ENCODE results near the gene ADAMTS5.

DNA sequence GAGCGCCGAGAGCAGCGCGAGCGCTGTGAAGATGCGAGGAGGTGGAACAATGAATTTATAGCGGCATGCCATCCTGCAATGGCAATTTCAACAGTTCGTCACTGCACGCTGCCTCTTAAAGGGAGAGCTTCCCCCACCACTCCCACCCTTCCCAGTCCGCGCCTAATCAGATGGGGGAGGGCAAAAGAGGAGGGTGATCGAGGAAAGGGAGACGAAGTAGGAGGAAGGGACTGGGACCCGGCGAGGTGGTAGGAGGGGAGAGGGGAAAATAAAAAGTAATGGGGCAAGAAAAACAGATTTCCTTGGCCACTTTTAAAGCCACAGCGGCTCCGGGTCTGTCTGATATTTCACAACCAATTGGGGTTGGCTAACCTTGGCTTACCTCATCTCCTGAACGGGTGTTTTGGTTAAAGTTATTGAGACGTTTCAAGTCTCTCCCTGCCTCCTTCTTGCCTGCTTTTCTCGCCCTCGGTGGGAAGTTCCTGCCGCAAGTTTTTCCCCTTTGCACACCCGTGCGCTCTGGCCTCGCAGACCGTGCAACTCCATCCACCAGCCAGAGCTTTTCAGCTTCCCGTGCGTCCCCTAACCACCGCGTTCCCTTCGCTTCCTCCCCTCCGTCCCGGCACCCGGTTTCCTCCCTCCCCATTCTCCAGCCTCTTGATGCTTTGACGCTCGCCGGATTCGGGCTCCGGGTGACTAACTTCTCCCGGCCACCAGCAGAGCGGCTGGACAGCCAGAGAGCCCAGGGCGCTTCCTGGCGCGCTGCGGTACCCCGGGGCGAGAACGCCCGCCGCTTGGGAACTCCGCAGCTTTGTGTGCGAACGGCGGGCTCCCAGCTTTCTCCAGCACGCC, at the start of gene ADAMTS5:
- TF ChIP-seq, protein P1, sequence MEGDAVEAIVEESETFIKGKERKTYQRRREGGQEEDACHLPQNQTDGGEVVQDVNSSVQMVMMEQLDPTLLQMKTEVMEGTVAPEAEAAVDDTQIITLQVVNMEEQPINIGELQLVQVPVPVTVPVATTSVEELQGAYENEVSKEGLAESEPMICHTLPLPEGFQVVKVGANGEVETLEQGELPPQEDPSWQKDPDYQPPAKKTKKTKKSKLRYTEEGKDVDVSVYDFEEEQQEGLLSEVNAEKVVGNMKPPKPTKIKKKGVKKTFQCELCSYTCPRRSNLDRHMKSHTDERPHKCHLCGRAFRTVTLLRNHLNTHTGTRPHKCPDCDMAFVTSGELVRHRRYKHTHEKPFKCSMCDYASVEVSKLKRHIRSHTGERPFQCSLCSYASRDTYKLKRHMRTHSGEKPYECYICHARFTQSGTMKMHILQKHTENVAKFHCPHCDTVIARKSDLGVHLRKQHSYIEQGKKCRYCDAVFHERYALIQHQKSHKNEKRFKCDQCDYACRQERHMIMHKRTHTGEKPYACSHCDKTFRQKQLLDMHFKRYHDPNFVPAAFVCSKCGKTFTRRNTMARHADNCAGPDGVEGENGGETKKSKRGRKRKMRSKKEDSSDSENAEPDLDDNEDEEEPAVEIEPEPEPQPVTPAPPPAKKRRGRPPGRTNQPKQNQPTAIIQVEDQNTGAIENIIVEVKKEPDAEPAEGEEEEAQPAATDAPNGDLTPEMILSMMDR (IDR thresholded peaks at IDR 0.05), result no peak
- TF ChIP-seq POLR2A (IDR thresholded peaks at IDR 0.05), result no peak
